ENCODE data around the gene POU3F1. TPM values are rescaled to one million over a fixed set of nuclear protein-coding genes. Genes with fewer than 3 reads are reported as not detected.

The POU3F1 gene
- total and polyA plus RNA-seq, 4 experiments from 2014 or later, result 0.08 to 0.15 (median 0.14) TPM; not detected in 1

- intact Hi-C loops (cut with micrococcal nuclease), result no loop called here
- CTCF ChIA-PET (ENCODE audit: partially characterized antibody), result no interaction called here
- no peaks in the 10 kb centered on the region for H3K36me3 Mint-ChIP-seq
- no peaks in the 10 kb centered on the region for H3K4me1 Mint-ChIP-seq
- H3K9me3 Mint-ChIP-seq, result no peaks in the 10 kb centered on the region
- no peak for DNase-seq
- H3K36me3 ChIP-seq (ENCODE audit: insufficient read depth, low read length), result no peaks in the 10 kb centered on the region
- no peaks in the 10 kb centered on the region for H3K4me1 ChIP-seq (ENCODE audit: insufficient read depth, low read length)
- no peak overlapping the region for H3K4me3 Mint-ChIP-seq
- peaks cover under 1% of the 10 kb centered on the region for H3K27me3 ChIP-seq (ENCODE audit: insufficient read depth, low read length)
- H3K27ac ChIP-seq (ENCODE audit: low read depth, low read length), result no peak overlapping the region
- peaks cover 5% of the 10 kb centered on the region in 2 donors for H3K27me3 Mint-ChIP-seq
- no peak overlapping the region for H3K27ac Mint-ChIP-seq
- H3K4me3 ChIP-seq (ENCODE audit: low read length in 2 of 2), result no peak overlapping the region
- H3K9me3 ChIP-seq (ENCODE audit: control insufficient read depth in 1 of 2, low read length in 2 of 2), result no peaks in the 10 kb centered on the region
- POLR2A ChIA-PET (ENCODE audit: partially characterized antibody), result no interaction called here
Observed at GRCh38 chr1:38063616-38064015, 17.0 kb upstream of the POU3F1 start.

GRCh38 chr1:38062361-38063288 lies 16.0 kb upstream of the POU3F1 start:
- Histone ChIP-seq H3K27me3 (ENCODE audit: insufficient read depth, low read length) (no peaks in the 10 kb centered on the region), H3K36me3 (ENCODE audit: insufficient read depth, low read length) (no peaks in the 10 kb centered on the region), H3K27ac (ENCODE audit: low read depth, low read length) (no peak overlapping the region), H3K9me3 (ENCODE audit: control insufficient read depth in 1 of 2, low read length in 2 of 2) (no peaks in the 10 kb centered on the region), H3K4me1 (ENCODE audit: insufficient read depth, low read length) (no peaks in the 10 kb centered on the region), H3K4me3 (ENCODE audit: low read length in 2 of 2) (no peak overlapping the region)
- DNase-seq, result no peak
- ChIA-PET CTCF (ENCODE audit: partially characterized antibody) (no interaction called here), POLR2A (ENCODE audit: partially characterized antibody) (no interaction called here)
- Mint-ChIP-seq H3K4me3 (no peak overlapping the region), H3K9me3 (no peaks in the 10 kb centered on the region), H3K27me3 (peaks cover 0 to 3% of the 10 kb centered on the region in 2 donors), H3K27ac (no peak overlapping the region), H3K4me1 (no peaks in the 10 kb centered on the region), H3K36me3 (no peaks in the 10 kb centered on the region)
- intact Hi-C loops (cut with micrococcal nuclease), result no loop called here

GRCh38 chr1:38061883-38062328 lies 15.3 kb upstream of the POU3F1 start:
- Mint-ChIP-seq H3K27me3 (no peaks in the 10 kb centered on the region), H3K36me3 (no peaks in the 10 kb centered on the region), H3K4me1 (no peaks in the 10 kb centered on the region), H3K9me3 (no peaks in the 10 kb centered on the region), H3K27ac (no peak overlapping the region), H3K4me3 (no peak overlapping the region)
- no peak overlapping the region for H3K4me3 ChIP-seq (ENCODE audit: low read length in 2 of 2)
- ChIA-PET POLR2A (ENCODE audit: partially characterized antibody) (no interaction called here), CTCF (ENCODE audit: partially characterized antibody) (no interaction called here)
- no peak overlapping the region for H3K27ac ChIP-seq (ENCODE audit: low read depth, low read length)
- no peaks in the 10 kb centered on the region for H3K4me1 ChIP-seq (ENCODE audit: insufficient read depth, low read length)
- H3K36me3 ChIP-seq (ENCODE audit: insufficient read depth, low read length), result no peaks in the 10 kb centered on the region
- H3K27me3 ChIP-seq (ENCODE audit: insufficient read depth, low read length), result no peaks in the 10 kb centered on the region
- H3K9me3 ChIP-seq (ENCODE audit: control insufficient read depth in 1 of 2, low read length in 2 of 2), result no peaks in the 10 kb centered on the region
- intact Hi-C loops (cut with micrococcal nuclease), result no loop called here
- DNase-seq, result no peak

- no peaks in the 10 kb centered on the region for H3K36me3 ChIP-seq (ENCODE audit: insufficient read depth, low read length)
- no peak overlapping the region for H3K27ac ChIP-seq (ENCODE audit: low read depth, low read length)
- Mint-ChIP-seq H3K4me1 (no peaks in the 10 kb centered on the region), H3K4me3 (no peak overlapping the region), H3K36me3 (no peaks in the 10 kb centered on the region), H3K27ac (no peak overlapping the region), H3K9me3 (no peaks in the 10 kb centered on the region), H3K27me3 (no peaks in the 10 kb centered on the region)
- H3K9me3 ChIP-seq (ENCODE audit: control insufficient read depth in 1 of 2, low read length in 2 of 2), result no peaks in the 10 kb centered on the region
- H3K4me3 ChIP-seq (ENCODE audit: low read length in 2 of 2), result no peak overlapping the region
- intact Hi-C loops (cut with micrococcal nuclease), result no loop called here
- H3K4me1 ChIP-seq (ENCODE audit: insufficient read depth, low read length), result no peaks in the 10 kb centered on the region
- DNase-seq, result no peak
- no peaks in the 10 kb centered on the region for H3K27me3 ChIP-seq (ENCODE audit: insufficient read depth, low read length)
- POLR2A ChIA-PET (ENCODE audit: partially characterized antibody), result no interaction called here
- CTCF ChIA-PET (ENCODE audit: partially characterized antibody), result no interaction called here
Observed at GRCh38 chr1:38061290-38061689, 14.7 kb upstream of the POU3F1 start.

- Mint-ChIP-seq H3K27ac (no peak overlapping the region), H3K9me3 (no peaks in the 10 kb centered on the region), H3K4me1 (no peaks in the 10 kb centered on the region), H3K27me3 (no peaks in the 10 kb centered on the region), H3K36me3 (no peaks in the 10 kb centered on the region), H3K4me3 (no peak overlapping the region)
- H3K36me3 ChIP-seq (ENCODE audit: insufficient read depth, low read length), result no peaks in the 10 kb centered on the region
- no peak overlapping the region for H3K27ac ChIP-seq (ENCODE audit: low read depth, low read length)
- CTCF ChIA-PET (ENCODE audit: partially characterized antibody), result interaction anchor here (1.6 kb wide), 1 partner anchor 11 kb away, joined by 3 read pairs; no protein-coding TSS in a partner anchor
- POLR2A ChIA-PET (ENCODE audit: partially characterized antibody), result no interaction called here
- no peaks in the 10 kb centered on the region for H3K9me3 ChIP-seq (ENCODE audit: control insufficient read depth in 1 of 2, low read length in 2 of 2)
- no peaks in the 10 kb centered on the region for H3K4me1 ChIP-seq (ENCODE audit: insufficient read depth, low read length)
- no peaks in the 10 kb centered on the region for H3K27me3 ChIP-seq (ENCODE audit: insufficient read depth, low read length)
- intact Hi-C loops (cut with micrococcal nuclease), result no loop called here
- H3K4me3 ChIP-seq (ENCODE audit: low read length in 2 of 2), result no peak overlapping the region
- DNase-seq, result no peak
Observed at GRCh38 chr1:38060498-38060897, 13.9 kb upstream of the POU3F1 start.

GRCh38 chr1:38059635-38060250 lies 13.2 kb upstream of the POU3F1 start:
- no peak overlapping the region for H3K4me3 Mint-ChIP-seq
- H3K9me3 ChIP-seq (ENCODE audit: control insufficient read depth in 1 of 2, low read length in 2 of 2), result no peaks in the 10 kb centered on the region
- H3K36me3 Mint-ChIP-seq, result no peaks in the 10 kb centered on the region
- CTCF ChIA-PET (ENCODE audit: partially characterized antibody), result interaction anchor here (1.6 kb wide), 1 partner anchor 12 kb away, joined by 3 read pairs; no protein-coding TSS in a partner anchor
- no peaks in the 10 kb centered on the region for H3K36me3 ChIP-seq (ENCODE audit: insufficient read depth, low read length)
- no peaks in the 10 kb centered on the region for H3K27me3 ChIP-seq (ENCODE audit: insufficient read depth, low read length)
- no peaks in the 10 kb centered on the region for H3K4me1 Mint-ChIP-seq
- H3K9me3 Mint-ChIP-seq, result no peaks in the 10 kb centered on the region
- H3K27ac ChIP-seq (ENCODE audit: low read depth, low read length), result no peak overlapping the region
- POLR2A ChIA-PET (ENCODE audit: partially characterized antibody), result no interaction called here
- H3K27me3 Mint-ChIP-seq, result no peaks in the 10 kb centered on the region
- intact Hi-C loops (cut with micrococcal nuclease), result no loop called here
- no peak overlapping the region for H3K27ac Mint-ChIP-seq
- no peak overlapping the region for H3K4me3 ChIP-seq (ENCODE audit: low read length in 2 of 2)
- DNase-seq, result no peak
- no peaks in the 10 kb centered on the region for H3K4me1 ChIP-seq (ENCODE audit: insufficient read depth, low read length)

- Histone ChIP-seq H3K9me3 (ENCODE audit: control insufficient read depth in 1 of 2, low read length in 2 of 2) (no peaks in the 10 kb centered on the region), H3K36me3 (ENCODE audit: insufficient read depth, low read length) (no peaks in the 10 kb centered on the region), H3K4me3 (ENCODE audit: low read length in 2 of 2) (no peak overlapping the region), H3K27me3 (ENCODE audit: insufficient read depth, low read length) (no peaks in the 10 kb centered on the region), H3K27ac (ENCODE audit: low read depth, low read length) (no peak overlapping the region), H3K4me1 (ENCODE audit: insufficient read depth, low read length) (no peaks in the 10 kb centered on the region)
- CTCF ChIA-PET (ENCODE audit: partially characterized antibody), result no interaction called here
- Mint-ChIP-seq H3K27me3 (no peaks in the 10 kb centered on the region), H3K4me3 (no peak overlapping the region), H3K36me3 (no peaks in the 10 kb centered on the region), H3K27ac (no peak overlapping the region), H3K4me1 (peaks cover 0 to 8% (median 4%) of the 10 kb centered on the region in 4 donors), H3K9me3 (no peaks in the 10 kb centered on the region)
- POLR2A ChIA-PET (ENCODE audit: partially characterized antibody), result no interaction called here
- intact Hi-C loops (cut with micrococcal nuclease), result no loop called here
- no peak for DNase-seq
Observed at GRCh38 chr1:38055965-38056364, 9.4 kb upstream of the POU3F1 start.

Measured in CD4-positive, alpha-beta memory T cell (primary cell).